ENCODE measurements around the gene FAIM2. TPM values are rescaled to one million over a fixed set of nuclear protein-coding genes. Genes with fewer than 3 reads are reported as not detected.

FAIM2 gene
- total RNA-seq, 1 experiment from 2014 or later, result 0.18 TPM

- peak; percentile 62 for ATAC-seq
- H3K9me2 ChIP-seq (replicated peaks; ENCODE audit: low read length), result no peaks in the 10 kb centered on the region
- ChIA-PET CTCF (interaction anchor here (0.7 to 2.1 kb wide), 5 partner anchors 60 to 203 kb away, joined by 3 to 9 read pairs (median 5); no protein-coding TSS in a partner anchor), POLR2A (ENCODE audit: unreplicated experiment) (no interaction called here)
- no peak overlapping the region for H3K4me2 ChIP-seq (ENCODE audit: low read length)
- H3K79me2 ChIP-seq (ENCODE audit: low read length), result no peaks in the 10 kb centered on the region
- H3K4me3 ChIP-seq (ENCODE audit: low read length), result no peak overlapping the region
- H3K27me3 ChIP-seq (ENCODE audit: low read length), result no peaks in the 10 kb centered on the region
- peak overlapping the region; percentile 92; the same call in 1 of the 2 replicates for H2AFZ ChIP-seq (ENCODE audit: low read length)
- H3K9ac ChIP-seq (ENCODE audit: low read length), result no peak overlapping the region
- peaks cover 8% of the 10 kb centered on the region for H3K4me1 ChIP-seq (ENCODE audit: insufficient read depth, low read length)
- H3K9me3 ChIP-seq (ENCODE audit: low read length), result no peaks in the 10 kb centered on the region
- BruUV-seq (replicated peaks), result no TSS peak
- peak; percentile 35 for DNase-seq
- no peaks in the 10 kb centered on the region for H4K20me1 ChIP-seq (ENCODE audit: low read length)
- H3K36me3 ChIP-seq (ENCODE audit: low read depth, low read length), result no peaks in the 10 kb centered on the region
- TF ChIP-seq CTCF (conservative IDR thresholded peaks at IDR 0.05; ENCODE audit: low read depth, low read length), result no peak
- TF ChIP-seq EZH2 (IDR thresholded peaks at IDR 0.05; ENCODE audit: low read length, unreplicated experiment), result no peak
- TF ChIP-seq EZH2phosphoT487 (IDR thresholded peaks at IDR 0.05; ENCODE audit: borderline replicate concordance, low read length), result no peak
- intact Hi-C loops (cut with micrococcal nuclease), result loop anchor here (1.0 to 10.0 kb wide), 2 partner anchors 97 to 189 kb away; partner anchors contain the start of gene AQP5
- no peaks in the 10 kb centered on the region for H3F3A ChIP-seq (ENCODE audit: low read length, unreplicated experiment)
- H3K27ac ChIP-seq (ENCODE audit: low read length), result no peak overlapping the region
Observed at GRCh38 chr12:49867570-49868341, 35.9 kb downstream of the FAIM2 start.

- Histone ChIP-seq H3K27ac (ENCODE audit: low read length) (no peak overlapping the region), H3K27me3 (ENCODE audit: low read length) (no peaks in the 10 kb centered on the region), H3F3A (ENCODE audit: low read length, unreplicated experiment) (no peaks in the 10 kb centered on the region), H3K79me2 (ENCODE audit: low read length) (no peaks in the 10 kb centered on the region), H3K4me1 (ENCODE audit: insufficient read depth, low read length) (peaks cover 8% of the 10 kb centered on the region), H3K4me2 (ENCODE audit: low read length) (no peak overlapping the region), H4K20me1 (ENCODE audit: low read length) (no peaks in the 10 kb centered on the region), H3K9me3 (ENCODE audit: low read length) (no peaks in the 10 kb centered on the region), H3K36me3 (ENCODE audit: low read depth, low read length) (no peaks in the 10 kb centered on the region), H3K4me3 (ENCODE audit: low read length) (no peak overlapping the region), H3K9me2 (replicated peaks; ENCODE audit: low read length) (no peaks in the 10 kb centered on the region), H3K9ac (ENCODE audit: low read length) (no peak overlapping the region), H2AFZ (ENCODE audit: low read length) (peak overlapping the region; percentile 92)
- ATAC-seq (peak; percentile 84), DNase-seq (peak; percentile 87)
- ChIA-PET CTCF (interaction anchor here (0.6 to 2.1 kb wide), 6 partner anchors 61 to 204 kb away, joined by 3 to 9 read pairs (median 4); no protein-coding TSS in a partner anchor), POLR2A (ENCODE audit: unreplicated experiment) (no interaction called here)
- intact Hi-C loops (cut with micrococcal nuclease), result loop anchor here (1.0 to 10.0 kb wide), 2 partner anchors 98 to 189 kb away; partner anchors contain the start of gene AQP5
- TF ChIP-seq EZH2phosphoT487 (IDR thresholded peaks at IDR 0.05; ENCODE audit: borderline replicate concordance, low read length) (no peak), CTCF (conservative IDR thresholded peaks at IDR 0.05; ENCODE audit: low read depth, low read length) (peak; percentile 96), EZH2 (IDR thresholded peaks at IDR 0.05; ENCODE audit: low read length, unreplicated experiment) (no peak)
- BruUV-seq (replicated peaks), result no TSS peak
Observed at GRCh38 chr12:49866859-49867569, 36.7 kb downstream of the FAIM2 start.

Measured in PC-3 (cell line).